ENCODE results near the gene MORC1.
"Not testable (repeated sequence)": the region's sequence is repeated elsewhere in the genome, so short reads cannot be mapped to it uniquely, and the experiment has no call there.

Gene MORC1

GRCh38 chr3:109117939-109118338 lies at the start of gene MORC1:
MORC1 (minus strand) TSS chr3:109118134; CDS start chr3:109118059, 75 bp downstream.
- no peak for DNase-seq

DNA sequence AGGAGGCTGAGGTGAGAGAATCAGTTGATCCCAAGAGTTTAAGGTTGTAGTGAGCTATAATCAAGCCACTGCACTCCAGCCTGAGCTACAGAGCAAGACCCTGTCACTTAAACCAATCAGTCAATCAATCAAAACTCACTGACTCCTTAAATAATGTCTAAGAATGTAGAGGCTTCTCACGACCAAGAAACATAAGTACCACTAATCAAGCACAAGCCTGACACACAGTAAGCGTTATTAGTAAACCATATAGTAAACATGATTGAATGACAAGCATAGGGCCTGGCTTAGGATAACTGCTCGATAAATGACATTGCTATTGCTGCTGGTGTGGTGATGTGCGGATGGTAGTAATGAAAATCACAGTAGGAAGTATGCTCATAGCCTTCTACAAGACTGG lies 48.0 kb upstream of the MORC1 start:
- DNase-seq, result no peak

DNA sequence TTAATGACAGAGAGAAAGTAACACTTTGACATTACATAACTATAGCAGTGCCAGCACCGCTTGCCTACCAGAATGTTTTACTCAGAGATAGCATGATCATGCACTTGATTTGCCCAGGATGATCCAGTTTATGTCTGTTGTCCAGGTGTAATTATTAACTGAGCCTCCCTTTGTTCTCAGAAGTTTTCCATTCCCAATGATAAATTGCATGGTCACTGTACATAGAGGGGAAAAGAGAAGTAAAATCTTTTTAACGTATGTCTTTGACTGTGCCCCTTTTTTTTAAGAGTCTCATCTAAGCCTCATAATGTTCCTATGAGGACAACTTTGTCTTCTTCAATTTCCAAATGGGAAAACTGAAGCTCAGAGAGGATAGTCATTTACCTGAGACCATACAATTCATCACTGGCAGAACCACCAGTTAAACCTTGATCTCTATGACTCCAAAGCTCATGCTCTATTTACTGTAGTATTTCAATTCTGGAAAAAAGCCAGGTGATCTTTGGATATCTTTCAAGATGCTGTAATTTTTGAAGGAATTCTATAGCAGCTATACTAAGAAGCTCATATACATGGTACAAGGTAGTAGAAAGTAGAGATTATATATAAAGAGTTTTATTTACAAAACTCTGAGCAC lies 43.7 kb upstream of the MORC1 start:
- no peak for DNase-seq

GRCh38 chr3:109155828-109156227 lies 37.9 kb upstream of the MORC1 start:
- DNase-seq, result no peak

GRCh38 chr3:109154979-109155378 lies 37.0 kb upstream of the MORC1 start:
- no peak for DNase-seq

DNA sequence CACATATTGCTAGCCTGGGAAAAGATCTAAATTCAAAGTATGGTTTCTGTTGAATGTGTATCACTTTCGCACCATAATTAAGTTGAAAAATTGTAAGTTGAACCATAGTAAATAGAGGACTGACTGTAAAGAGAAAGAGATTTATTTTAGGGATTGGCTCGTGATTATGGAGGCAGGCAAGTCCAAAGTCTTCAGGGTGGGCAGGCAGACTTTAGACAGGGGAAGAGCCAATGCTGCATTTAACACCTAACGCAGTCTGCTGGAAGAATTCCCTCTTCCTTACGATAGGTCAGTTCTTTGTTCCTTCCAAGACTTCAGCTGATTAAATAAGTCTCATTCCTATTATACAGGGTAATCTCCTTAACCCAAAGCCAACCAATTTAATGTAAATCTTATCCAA lies 34.4 kb upstream of the MORC1 start:
- DNase-seq, result no peak

- DNase-seq, result no peak
Observed at GRCh38 chr3:109149078-109149477, 31.1 kb upstream of the MORC1 start.

- DNase-seq, result no peak
Observed at GRCh38 chr3:109143646-109144045, 25.7 kb upstream of the MORC1 start.

DNA sequence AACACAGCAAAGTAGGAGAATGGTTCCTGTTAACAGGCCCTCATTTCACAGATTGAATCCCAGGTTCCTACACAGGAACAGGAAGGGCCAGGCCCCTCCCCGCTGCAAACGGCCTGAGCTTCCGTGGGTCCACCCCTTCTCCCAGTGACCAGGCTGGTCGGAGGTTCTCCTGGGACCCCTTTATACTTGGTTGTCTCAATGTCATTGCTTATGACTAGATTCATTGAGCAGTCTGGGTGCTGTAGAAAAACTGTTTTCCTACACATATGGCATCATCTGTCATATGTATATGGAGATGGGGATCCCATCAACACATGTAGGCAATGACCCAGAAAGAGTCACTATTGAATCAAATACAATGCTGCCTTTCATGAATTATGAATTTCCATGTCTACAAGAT lies 22.4 kb upstream of the MORC1 start:
- DNase-seq, result no peak

DNA sequence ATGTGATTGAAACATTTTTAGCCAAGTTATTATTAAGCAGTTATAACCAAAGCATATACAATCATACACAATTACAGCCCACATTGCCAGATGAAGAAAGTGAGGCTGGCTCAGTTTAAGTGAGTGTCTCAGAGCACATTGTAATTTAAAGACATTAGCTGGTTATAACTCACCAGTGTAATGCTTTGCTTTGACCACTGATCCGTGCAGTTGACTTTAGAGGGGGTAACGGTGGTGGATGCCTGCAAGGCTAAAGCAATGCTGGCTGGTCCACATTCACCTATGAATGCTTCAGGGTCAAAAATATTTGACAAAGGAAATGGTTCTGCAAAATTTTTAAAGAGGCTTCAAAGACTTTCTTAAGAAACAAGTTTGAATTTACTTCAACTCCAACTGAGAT lies 19.8 kb upstream of the MORC1 start:
- no peak for DNase-seq

DNA sequence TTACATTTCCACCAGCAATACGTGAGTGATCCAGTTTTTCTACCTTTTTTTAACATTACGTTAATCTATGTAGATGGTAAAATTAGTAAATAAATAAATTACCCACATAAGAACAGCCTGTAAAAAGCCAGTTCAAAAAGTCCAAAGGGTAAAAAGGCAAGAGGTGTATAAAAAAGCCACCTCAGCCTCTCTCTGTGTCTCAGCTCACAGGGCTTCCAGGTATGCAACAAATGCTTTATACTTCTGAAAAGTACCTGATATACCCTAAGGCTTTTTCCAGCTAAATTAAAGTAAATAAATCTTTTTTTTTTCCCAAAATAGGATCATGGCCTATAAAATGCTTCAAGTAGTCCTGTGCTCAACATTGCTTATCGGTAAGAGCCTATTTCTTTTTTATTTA lies 18.6 kb upstream of the MORC1 start, which contains the start of gene C3orf85:
TSS of gene C3orf85 (plus strand) at position 197 of the 400 bp plus-strand sequence. CDS start at position 326, 129 bp downstream.
- DNase-seq, result no peak

- not testable (repeated sequence) for DNase-seq
Observed at GRCh38 chr3:109133474-109133816, 15.5 kb upstream of the MORC1 start.

- DNase-seq, result no peak
Observed at GRCh38 chr3:109132801-109133473, 15.0 kb upstream of the MORC1 start.

DNA sequence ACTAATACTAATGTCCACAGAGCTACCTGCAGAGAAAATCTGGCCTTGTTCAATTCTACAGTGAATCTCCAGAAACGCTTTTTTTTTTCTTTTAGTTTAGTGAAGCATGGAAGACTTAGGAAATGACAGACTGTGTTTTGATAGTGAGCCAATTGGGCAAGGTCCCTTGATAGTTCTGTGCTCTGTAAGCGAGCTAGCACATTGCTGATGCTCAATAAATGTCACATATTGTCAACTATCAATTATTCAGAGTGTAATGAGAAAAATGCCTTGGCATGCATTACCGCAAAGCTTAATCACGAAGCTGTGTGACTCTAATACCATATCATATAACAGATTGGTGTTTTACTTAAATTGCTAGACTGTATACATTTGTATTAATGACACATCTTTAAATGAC lies 13.3 kb upstream of the MORC1 start:
- no peak for DNase-seq

DNA sequence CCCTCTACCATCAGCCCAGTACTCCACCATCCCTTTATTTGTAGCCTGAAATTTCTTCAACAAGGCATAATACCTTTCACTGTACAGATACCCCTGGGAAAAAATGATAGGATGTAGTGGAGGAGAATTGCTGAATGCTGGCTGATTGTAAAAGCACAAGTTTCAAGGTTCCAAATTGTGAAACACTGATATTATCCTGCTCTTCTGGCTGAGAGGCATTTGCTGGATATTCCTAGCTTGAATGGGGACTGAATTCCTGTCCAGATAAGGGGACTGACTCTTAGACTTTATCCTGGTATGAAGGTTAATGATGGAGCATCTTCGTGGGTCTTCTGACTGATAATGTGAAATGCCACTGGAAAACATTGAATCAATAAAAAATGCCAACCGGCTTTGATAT lies 9.6 kb upstream of the MORC1 start:
- no peak for DNase-seq

- no peak for DNase-seq
Observed at GRCh38 chr3:109125902-109126301, 8.0 kb upstream of the MORC1 start.

- DNase-seq, result no peak
Observed at GRCh38 chr3:109122690-109123089, 4.8 kb upstream of the MORC1 start.

DNA sequence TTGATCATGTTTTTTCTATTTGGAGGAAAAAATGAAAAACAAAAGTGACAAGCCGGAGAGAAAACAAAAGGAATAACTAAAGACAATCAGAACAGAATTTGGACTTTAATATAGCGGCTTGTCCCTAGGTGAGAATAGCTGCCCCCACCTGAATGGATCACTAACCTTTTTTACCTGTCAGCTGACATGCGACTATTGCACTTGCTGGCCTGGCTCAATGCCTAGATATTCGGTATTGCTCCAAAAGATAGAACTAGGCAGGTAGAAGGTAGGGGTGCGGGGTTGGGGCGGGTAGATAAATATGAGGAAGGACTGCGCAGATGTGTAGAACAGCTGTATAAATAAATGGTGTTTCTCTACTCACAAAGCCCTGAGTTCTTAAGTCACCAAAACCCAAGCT lies 650 bp upstream of the MORC1 start:
- no peak for DNase-seq

DNA sequence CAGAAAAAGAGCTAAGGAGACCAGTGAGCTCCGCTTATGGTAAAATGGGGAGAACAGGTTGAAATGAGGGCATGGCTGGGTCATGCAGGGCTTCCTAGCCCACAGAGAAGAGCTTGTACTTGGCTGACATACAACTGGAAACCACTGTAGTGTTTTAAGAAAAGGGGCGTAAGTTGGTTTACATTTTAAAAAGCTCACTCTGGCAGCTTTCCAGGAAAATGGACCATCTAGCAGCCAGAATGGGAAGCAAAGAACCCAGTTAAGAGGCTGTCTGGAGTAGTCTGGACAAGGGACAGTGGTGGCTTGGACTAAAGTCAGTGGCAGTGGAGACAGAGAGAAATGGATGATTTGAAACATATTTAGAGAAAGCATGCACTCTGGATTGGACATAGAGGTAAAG lies 1.9 kb downstream of the MORC1 start:
- DNase-seq, result no peak

DNA sequence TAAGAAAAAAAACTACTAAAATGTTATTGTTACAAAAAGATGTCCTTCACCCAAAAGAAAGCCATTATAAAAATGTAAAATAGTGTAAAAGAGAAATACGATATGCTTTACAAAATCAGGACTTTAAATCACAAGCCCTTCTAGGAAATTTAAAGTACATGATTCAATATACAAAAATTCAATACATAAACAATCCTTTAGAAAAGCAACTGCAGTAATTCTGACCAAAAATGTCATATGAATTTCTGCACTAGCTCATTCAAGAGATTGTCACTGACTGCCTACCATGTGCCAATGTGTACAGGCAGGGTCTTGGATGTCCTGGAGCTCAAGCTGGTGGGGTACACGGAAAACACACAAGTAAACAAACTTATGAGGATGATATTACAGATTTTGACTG lies 2.5 kb downstream of the MORC1 start:
- DNase-seq, result no peak

- no peak for DNase-seq
Observed at GRCh38 chr3:109114746-109115145, 3.2 kb downstream of the MORC1 start.

DNA sequence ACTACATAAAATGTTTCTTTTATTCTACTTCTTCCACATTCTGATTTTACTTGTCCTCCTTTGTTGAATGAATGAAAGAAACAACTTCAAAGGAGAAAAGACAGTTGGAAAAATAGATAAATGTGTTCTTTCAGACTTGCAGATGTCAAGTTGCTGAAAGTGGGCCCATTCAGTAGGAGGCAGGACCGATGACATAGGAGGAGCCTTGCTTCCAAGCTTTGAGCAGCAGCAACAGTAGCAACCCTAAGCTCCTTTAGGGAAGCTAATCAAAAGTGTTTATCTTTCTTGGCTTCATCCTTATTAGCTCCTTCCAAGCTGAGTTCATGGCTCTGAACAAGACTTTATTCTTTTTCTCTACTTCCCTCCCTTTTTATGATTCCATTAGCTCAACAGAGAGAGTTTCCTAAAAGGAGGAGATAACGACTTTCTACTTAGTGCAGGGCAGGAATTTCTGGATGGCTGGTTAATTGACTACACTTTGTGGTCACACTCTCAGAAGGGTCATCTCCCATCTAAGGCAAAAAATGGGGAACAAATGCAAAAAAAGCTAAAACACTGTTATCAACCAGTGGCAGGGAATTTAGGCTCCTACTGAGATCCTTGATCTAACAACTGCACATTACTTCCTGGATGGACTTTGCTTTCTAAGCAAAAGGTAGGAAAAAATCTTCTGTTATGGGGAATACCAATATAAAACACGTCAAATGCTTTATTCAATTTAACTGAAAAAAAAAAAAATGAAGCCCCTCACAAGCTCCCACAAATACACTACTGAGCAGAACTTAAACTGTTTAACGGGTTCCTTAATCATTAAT lies 4.8 kb downstream of the MORC1 start:
- DNase-seq, result no peak

- no peak for DNase-seq
Observed at GRCh38 chr3:109109574-109109973, 8.4 kb downstream of the MORC1 start.

GRCh38 chr3:109098079-109098644 lies 19.8 kb downstream of the MORC1 start:
- DNase-seq, result no peak
